Ectodermal cell (in vitro differentiated cells): ENCODE data around the gene NEK3.
A peak's percentile ranks its signal among the peaks of the same experiment; 100 is the strongest.
"Not testable (repeated sequence)": the region's sequence is repeated elsewhere in the genome, so short reads cannot be mapped to it uniquely, and the experiment has no call there.

Experiments
- H3K27ac ChIP-seq: 2 replicates; pipeline ENCODE4 v1.7.0; 2013; ENCODE audit warnings: mild to moderate bottlenecking, low read depth, low read length; ENCODE audit not compliant: insufficient read depth, poor library complexity, severe bottlenecking
- H3K27me3 ChIP-seq: 2 replicates; pipeline ENCODE4 v1.7.0; 2013; ENCODE audit warnings: mild to moderate bottlenecking, low read length; ENCODE audit not compliant: insufficient read depth, control insufficient read depth, poor library complexity, severe bottlenecking
- H3K36me3 ChIP-seq: one replicate; pipeline ENCODE4 v1.7.0; 2013; ENCODE audit warnings: low read length; ENCODE audit not compliant: control insufficient read depth, insufficient read depth
- H3K4me1 ChIP-seq: one replicate; pipeline ENCODE4 v1.7.0; 2013; ENCODE audit warnings: low read length; ENCODE audit not compliant: control insufficient read depth, insufficient read depth
- H3K4me3 ChIP-seq: 2 replicates; pipeline ENCODE4 v1.7.0; 2013; ENCODE audit warnings: low read depth, low read length, control low read depth; ENCODE audit not compliant: insufficient read depth
- H3K9me3 ChIP-seq: 2 replicates; pipeline ENCODE4 v1.7.0; 2013; ENCODE audit warnings: mild to moderate bottlenecking, low read length, moderate library complexity; ENCODE audit not compliant: control insufficient read depth
- WGBS, 2 experiments: methylation state at CpG; one replicate each; pipeline ENCODE4 v1.1.7; 2013; ENCODE audit warnings: missing lambda C conversion rate in 2 of 2; 5-methylcytosine and 5-hydroxymethylcytosine counted together

NEK3 gene

GRCh38 chr13:52170828-52171391 is 11.5 kb upstream of the NEK3 start:
- H3K9me3 ChIP-seq, H3K27me3 ChIP-seq, H3K4me1 ChIP-seq, H3K4me3 ChIP-seq, H3K27ac ChIP-seq: not testable (repeated sequence)
- H3K36me3 ChIP-seq = peaks cover 18% of the 10 kb centered on the region
- 89% methylated on average over 1 of the region's 1 CpG; no CpG with 5 or more reads in 1 of the 2 experiments for WGBS, 2 experiments

GRCh38 chr13:52169839-52170238 is 10.4 kb upstream of the NEK3 start:
- H3K9me3 ChIP-seq = no peaks in the 10 kb centered on the region
- no peak overlapping the region for H3K27ac ChIP-seq
- no peaks in the 10 kb centered on the region for H3K4me1 ChIP-seq
- no peak overlapping the region for H3K4me3 ChIP-seq
- WGBS, 2 experiments = 93 to 97% methylated on average over 5 of the region's 5 CpGs
- no peaks in the 10 kb centered on the region for H3K27me3 ChIP-seq
- peaks cover 18% of the 10 kb centered on the region for H3K36me3 ChIP-seq

- Histone ChIP-seq H3K9me3 (no peaks in the 10 kb centered on the region), H3K36me3 (peaks cover 11% of the 10 kb centered on the region), H3K4me1 (peaks cover 13% of the 10 kb centered on the region), H3K4me3 (no peak overlapping the region), H3K27ac (no peak overlapping the region), H3K27me3 (no peaks in the 10 kb centered on the region)
- 94 to 96% methylated on average over 2 of the region's 2 CpGs for WGBS, 2 experiments
Observed at GRCh38 chr13:52165411-52165810, 6.0 kb upstream of the NEK3 start.

GRCh38 chr13:52164989-52165388 is 5.6 kb upstream of the NEK3 start:
- Histone ChIP-seq H3K4me1 (peaks cover 13% of the 10 kb centered on the region), H3K27me3 (peaks cover 2% of the 10 kb centered on the region), H3K36me3 (peaks cover 11% of the 10 kb centered on the region), H3K27ac (no peak overlapping the region), H3K4me3 (no peak overlapping the region), H3K9me3 (no peaks in the 10 kb centered on the region)

GRCh38 chr13:52163878-52164277 is 4.5 kb upstream of the NEK3 start:
- not testable (repeated sequence) for H3K27me3 ChIP-seq, H3K27ac ChIP-seq, H3K9me3 ChIP-seq, H3K36me3 ChIP-seq, H3K4me3 ChIP-seq
- 86 to 100% methylated on average over 1 of the region's 3 CpGs for WGBS, 2 experiments
- peaks cover 13% of the 10 kb centered on the region for H3K4me1 ChIP-seq

- Histone ChIP-seq H3K4me1 (peaks cover 13% of the 10 kb centered on the region), H3K4me3 (no peak overlapping the region), H3K9me3 (no peaks in the 10 kb centered on the region), H3K27me3 (peaks cover 5% of the 10 kb centered on the region), H3K36me3 (no peaks in the 10 kb centered on the region), H3K27ac (no peak overlapping the region)
- 83 to 89% methylated on average over 3 to 5 of the region's 5 CpGs for WGBS, 2 experiments
Observed at GRCh38 chr13:52162279-52163101, 3.1 kb upstream of the NEK3 start.

GRCh38 chr13:52161181-52161646 is 1.8 kb upstream of the NEK3 start:
- Histone ChIP-seq H3K36me3 (no peaks in the 10 kb centered on the region), H3K4me1 (peaks cover 18% of the 10 kb centered on the region), H3K27me3 (peaks cover 5% of the 10 kb centered on the region), H3K27ac (no peak overlapping the region), H3K4me3 (no peak overlapping the region), H3K9me3 (no peaks in the 10 kb centered on the region)
- WGBS, 2 experiments = 77 to 78% methylated on average over 3 of the region's 3 CpGs

GRCh38 chr13:52160506-52160905 is 1.1 kb upstream of the NEK3 start:
- Histone ChIP-seq H3K27ac (no peak overlapping the region), H3K27me3 (peaks cover 5% of the 10 kb centered on the region), H3K4me1 (peaks cover 18% of the 10 kb centered on the region), H3K9me3 (no peaks in the 10 kb centered on the region), H3K36me3 (no peaks in the 10 kb centered on the region), H3K4me3 (no peak overlapping the region)
- WGBS, 2 experiments = 91 to 92% methylated on average over 6 of the region's 6 CpGs

- Histone ChIP-seq H3K9me3 (no peaks in the 10 kb centered on the region), H3K27ac (no peak overlapping the region), H3K27me3 (peaks cover 5% of the 10 kb centered on the region), H3K4me3 (no peak overlapping the region), H3K36me3 (no peaks in the 10 kb centered on the region), H3K4me1 (peaks cover 18% of the 10 kb centered on the region)
- WGBS, 2 experiments = 91 to 97% methylated on average over 6 of the region's 6 CpGs
Observed at GRCh38 chr13:52160053-52160452, 656 bp upstream of the NEK3 start.

GRCh38 chr13:52158629-52159158 is 703 bp downstream of the NEK3 start:
- WGBS, 2 experiments = 19 to 20% methylated on average over 17 of the region's 17 CpGs
- Histone ChIP-seq H3K4me1 (peaks cover 18% of the 10 kb centered on the region), H3K36me3 (no peaks in the 10 kb centered on the region), H3K27ac (no peak overlapping the region), H3K4me3 (peak overlapping the region; percentile 73), H3K27me3 (peaks cover 5% of the 10 kb centered on the region), H3K9me3 (no peaks in the 10 kb centered on the region)
